HG03025 (cell line): Measurements from ENCODE around the gene HUNK.
"Not testable (repeated sequence)": the region's sequence is repeated elsewhere in the genome, so short reads cannot be mapped to it uniquely, and the experiment has no call there.

Source experiments
- ATAC-seq: cut with Tn5 transposase; IDR thresholded peaks from one replicate; pipeline ENCODE4 v1.9.1; 2021; ENCODE audit warnings: mild to moderate bottlenecking, moderate library complexity; ENCODE audit not compliant: unreplicated experiment, low FRiP score

The HUNK gene

DNA sequence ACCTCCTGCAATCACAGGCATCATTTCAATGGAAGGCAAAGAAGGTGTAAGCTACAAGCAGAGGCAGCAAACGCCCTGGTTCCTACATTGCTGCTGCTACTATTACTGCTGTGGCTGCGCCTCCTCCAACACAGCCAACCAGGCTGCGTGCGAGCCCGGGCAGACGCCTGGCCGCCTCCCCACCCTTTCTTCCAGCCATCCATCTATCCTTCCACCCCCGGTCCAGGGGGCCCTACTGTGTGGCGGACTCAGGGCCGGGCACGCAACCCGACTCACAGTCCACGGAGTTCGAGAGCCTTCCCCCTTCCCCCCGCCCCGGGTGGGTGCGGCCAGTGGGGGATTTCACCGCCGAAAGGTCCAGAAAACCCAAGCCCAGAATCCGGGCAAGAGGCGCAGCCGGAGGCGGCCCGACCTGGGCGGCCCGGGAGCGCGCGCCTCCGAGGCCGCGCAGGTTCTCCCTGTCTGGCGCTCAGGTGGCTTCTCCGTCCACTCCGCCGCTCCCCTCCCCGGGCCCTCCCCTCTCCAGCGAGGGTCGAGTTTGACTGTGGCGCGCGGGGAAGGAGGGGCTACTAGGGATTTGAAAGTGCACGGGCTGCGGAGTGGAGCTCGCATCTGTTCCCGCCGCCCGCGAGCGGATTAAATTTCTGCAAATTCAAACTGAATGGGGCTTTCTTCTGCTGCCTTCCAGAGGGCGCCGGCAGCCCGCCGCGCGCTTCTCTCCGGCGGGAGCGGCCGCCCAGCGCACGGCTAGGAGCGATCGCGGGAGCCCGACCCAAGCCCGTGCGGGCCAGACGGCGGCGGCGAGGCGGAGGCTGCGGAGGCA, at the start of gene HUNK:
Gene HUNK (plus strand): TSS at position 569 of the 823 bp plus-strand sequence. CDS start 655 bp downstream, outside the sequence.
- ATAC-seq: no peak

DNA sequence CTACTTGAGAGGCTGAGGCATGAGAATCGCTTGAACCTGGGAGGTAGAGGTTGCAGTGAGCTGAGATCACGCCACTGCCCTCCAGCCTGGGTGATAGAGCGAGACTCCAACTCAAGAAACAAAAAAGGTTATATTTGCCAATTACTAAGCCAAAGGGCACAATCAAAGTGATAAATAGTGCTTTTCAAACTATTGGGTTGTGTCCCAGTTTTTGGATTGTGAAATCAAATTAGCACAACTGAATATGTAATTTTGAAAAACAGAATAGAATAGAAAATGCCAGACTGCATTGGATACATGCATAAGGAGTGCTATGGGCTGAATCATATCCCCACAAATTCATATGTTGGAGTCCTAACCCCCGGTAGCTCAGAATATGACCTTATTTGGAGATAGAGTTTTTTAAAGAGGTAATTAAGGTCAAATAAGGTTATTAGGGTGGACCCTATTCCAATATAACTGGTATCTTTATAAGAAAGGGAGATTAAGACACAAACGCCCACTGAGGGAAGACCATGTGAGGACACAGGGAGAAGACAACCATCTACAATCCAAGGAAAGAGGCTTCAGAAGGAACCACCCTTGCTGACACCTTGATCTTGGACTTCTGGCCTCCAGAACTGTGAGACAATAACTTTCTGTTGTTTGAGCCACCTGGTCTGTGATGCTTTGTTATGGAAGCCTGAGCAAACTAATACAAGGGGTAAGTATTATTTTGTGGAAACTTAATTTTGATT, 42.9 kb upstream of the HUNK start:
- ATAC-seq: no peak

DNA sequence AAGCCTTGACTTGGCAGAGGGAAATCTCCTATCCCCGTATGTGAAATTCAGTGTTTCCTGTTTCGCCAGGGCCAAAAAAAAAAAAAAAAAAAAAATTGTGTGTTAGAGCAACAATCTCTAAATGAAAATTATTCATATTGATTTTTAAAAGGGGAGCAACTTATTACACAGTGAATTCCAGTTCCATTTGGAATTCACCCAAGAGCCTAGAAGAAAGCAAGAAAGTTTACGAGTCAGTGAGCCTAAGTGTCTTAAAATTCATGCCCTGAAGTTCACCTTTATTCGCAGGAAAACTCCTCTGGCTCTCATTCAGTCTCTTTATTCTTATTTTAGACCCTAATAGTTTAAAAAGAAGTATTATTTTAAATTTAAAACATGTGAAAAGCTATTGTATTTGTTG, 42.1 kb upstream of the HUNK start:
- no peak for ATAC-seq

DNA sequence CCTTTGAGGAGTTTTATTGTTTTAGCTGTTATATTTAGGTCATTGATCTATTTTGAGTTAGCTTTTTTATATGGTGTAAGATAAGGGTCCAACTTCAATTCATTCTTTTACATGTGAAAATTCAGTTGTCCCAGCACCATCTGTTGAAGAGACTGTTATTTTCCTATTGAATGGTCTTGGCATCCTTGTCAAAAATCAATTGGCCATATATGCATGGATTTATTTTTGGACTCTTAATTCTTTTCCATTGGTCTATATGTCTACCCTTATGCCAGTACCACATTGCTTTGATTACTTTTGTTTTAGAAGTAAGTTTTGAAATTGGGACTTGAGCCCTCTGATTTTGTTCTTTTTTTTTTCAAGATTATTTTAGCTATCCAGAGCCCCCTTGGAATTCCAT, 35.8 kb upstream of the HUNK start:
- ATAC-seq: no peak

DNA sequence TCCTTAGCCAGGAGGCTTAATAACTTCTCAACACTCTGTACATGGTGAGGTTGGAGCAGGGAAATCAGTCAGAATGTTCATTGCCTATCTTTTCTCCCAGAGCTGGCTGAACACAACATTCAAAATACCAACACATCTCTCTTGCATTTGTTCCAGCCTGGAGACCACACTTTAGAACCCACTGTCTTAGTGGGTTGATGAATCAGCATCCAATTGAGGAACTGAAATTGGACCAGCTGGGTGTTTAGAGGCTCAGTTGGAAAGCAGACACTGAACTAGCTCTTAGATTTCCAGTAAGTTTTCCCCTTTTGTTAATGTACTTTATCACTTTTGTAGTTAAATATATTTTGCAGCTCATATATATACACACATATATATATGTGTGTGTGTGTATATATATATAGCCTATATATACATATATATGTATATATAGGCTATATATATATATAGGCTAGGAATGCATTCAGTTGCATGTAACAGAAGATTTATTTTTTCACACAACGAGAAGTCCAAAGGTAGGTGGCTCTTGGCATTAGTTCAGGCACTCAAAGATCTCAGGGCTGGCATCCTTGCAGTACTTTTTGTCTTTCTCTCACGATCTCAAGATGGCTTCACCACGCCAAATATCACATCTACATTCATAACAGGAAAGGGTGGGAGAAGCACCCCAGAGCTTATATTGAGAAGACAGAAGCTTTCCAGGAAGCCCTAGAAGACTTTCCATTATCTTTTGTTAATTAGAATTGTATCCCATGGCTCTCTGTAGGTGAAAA, 35.0 kb upstream of the HUNK start:
- ATAC-seq: no peak

DNA sequence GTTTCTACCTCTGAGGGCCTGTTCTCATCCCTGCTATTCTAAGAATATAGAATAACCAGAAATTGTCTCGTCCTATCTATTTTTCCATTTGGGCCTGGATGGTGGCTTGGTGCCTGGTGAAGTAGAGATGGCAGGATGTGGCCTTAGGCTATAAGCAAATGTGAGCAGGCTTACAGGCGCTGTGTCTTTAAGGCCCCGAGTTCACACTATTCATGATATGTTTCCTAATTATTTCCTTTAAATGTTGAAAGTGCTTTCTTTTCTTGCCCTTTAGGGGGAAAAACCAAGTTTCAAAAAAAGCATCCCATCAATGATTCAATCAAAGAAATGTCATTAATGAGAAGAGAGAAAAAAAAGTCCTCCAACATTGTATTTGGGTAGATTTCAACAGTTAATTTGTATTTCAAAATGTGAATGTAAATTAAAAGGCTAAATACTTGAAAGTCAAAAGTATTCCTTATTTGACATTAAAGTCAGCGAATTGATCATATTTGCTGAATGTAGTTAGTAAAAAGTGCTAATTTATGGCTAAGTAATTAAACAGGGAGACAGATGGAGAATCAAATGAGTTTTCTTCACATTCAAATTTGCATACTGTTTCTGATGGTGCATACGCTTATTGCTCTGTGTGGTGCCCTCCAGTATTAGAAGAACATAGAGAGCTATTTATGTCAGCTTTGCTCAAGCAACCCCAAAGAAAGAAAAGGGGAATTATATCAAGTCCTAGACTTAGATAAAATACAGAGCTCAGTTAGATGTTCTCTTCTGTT, 34.0 kb upstream of the HUNK start:
- ATAC-seq: no peak

DNA sequence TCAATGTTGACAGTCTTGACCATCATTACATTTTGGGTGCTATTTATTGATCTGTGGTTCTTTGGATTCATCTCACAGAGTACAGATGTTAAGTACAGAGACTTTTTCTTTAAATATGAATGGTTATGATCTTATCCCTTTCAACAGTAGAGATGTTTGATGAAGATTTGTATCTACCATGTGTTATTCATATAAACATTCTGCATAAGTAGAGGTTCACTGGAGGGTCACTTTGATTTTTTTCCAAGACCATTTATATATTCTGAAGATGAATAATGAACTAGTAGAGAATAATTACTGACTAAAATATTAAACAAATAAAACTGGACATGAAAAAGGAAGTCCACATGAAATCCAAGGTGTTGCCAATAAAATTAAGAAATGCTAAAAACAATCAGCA, 28.6 kb upstream of the HUNK start:
- ATAC-seq: no peak

DNA sequence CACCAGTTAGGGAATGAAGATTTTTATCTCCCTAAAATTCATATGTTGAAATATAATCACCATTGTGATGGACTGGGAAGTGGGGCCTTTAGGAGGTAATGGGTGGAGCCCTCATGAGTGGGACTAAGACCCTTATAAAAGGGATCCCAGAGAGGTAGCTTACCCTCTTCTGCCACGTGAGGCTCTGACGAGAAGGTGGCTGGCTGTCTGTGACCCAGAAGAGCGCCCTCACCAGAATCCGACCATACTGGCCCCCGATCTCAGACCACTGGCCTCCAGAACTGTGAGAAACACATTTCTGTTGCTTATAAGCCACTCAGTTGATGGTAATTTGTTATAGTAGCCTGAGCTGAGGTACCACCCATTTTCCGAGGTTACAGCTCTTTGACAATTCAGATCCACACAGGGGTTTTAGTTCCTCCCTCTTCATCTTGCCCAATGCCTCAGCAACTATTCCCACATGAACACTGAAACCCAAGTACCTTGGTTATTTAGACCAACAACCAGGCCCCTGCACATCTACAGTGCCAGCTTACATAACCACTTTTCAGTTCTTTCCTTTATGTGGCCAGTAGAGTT, 27.6 kb upstream of the HUNK start:
- ATAC-seq: no peak

DNA sequence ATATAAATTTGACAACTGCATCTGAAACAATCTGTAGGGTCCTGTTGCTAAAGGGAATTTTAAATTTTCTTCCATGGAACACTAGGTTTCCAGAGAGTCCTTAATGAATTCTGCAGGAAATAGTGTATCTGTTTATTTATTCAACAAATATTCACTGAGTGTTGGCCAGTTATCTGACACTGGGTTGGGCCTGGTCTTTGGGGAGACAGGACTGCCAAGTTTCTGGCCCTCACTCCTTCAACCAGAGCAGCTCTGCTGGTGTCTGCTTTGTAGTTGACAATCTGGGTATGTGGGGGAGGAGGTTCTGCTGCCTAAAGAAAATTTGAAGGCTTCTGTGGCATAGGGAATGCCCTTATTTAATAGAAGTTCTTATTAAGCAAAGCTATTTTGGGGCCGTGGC, 26.1 kb upstream of the HUNK start:
- ATAC-seq: no peak

DNA sequence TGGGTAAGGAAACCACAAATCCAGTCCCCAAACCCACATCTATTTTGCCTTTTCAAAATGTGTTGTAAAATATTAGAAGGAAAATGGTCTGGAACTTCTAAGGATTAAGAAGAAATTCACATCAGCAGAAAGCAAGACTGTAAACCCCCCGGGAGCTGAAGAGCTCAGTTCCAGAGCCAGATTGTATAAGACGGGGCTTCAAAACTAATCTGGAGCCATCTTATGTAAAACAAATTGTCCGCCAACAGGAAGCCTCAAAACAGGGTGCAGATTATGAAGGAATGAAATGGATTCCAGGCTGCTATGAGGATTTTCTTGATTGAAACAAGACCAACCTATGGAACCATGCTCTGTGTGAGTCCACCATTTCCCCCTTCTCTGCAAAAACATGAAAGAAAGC, 25.1 kb upstream of the HUNK start:
- ATAC-seq: no peak

DNA sequence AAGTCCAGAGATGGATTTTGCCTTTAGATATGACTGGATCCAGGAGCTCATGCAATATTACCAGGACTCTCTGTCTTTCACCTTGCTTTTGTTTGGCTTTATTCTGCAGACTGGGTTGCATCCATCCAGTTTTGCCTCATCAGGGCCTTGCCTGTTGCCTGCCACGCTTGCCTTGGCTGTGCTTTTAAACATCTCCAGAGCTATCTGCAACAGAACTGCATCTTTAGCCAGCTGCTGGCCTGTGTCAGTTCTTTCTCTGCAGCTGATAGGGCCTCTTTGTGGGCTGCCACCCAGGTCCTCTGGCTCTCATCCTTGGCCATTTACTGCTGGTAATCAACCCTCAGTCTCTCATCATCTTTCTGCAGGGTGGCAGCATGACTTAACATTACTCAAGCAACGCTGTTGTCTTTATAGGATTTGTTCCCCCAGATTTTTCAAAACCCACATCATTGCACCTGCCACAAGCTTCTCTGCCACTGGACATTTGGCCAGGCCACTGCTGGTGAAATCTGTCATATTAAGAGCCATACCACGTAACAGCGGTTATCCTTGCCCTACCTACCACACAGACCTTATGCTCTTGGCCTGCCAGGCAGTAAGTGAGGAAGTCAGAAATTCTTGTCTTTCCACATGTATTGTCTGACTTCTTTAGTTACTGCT, 24.4 kb upstream of the HUNK start:
- ATAC-seq: no peak

DNA sequence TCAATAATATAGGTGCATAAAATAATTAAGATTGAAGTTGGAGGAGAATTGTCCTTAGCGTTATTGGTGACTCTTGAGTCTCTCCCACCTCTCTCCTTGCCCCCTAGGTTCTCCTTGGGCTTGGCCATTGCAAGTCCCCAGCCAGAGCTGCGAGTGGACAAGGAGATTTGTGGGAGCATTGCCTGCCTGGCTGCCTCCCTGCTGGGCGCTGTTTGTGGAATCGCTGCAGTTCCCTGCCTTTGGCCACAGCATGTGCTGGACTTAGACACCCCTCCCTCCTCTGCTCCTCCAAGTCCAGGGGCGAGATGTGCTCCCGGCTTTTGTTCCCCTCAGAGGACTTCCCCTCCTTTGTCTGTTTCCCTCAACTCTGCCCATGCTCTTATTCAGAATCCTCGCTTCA, 21.9 kb upstream of the HUNK start:
- no peak for ATAC-seq

DNA sequence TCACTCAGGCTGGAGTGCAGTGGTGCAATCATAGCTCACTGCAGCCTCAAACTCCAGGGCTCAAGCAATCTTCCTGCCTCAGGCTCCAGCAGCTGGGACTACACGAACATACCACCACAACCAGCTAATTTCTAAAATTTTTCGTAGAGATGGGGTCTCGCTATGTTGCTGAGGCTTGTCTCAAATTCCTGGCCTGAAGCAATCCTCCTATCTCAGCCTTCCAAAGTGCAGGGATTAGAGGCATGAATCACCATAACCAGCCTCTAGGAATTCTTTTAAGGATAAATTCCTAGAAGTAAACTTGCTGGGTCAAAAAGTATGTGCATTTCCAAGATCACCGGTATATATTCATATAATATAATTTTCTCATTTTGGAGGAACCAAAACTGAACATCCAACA, 17.6 kb upstream of the HUNK start:
- ATAC-seq: no peak

DNA sequence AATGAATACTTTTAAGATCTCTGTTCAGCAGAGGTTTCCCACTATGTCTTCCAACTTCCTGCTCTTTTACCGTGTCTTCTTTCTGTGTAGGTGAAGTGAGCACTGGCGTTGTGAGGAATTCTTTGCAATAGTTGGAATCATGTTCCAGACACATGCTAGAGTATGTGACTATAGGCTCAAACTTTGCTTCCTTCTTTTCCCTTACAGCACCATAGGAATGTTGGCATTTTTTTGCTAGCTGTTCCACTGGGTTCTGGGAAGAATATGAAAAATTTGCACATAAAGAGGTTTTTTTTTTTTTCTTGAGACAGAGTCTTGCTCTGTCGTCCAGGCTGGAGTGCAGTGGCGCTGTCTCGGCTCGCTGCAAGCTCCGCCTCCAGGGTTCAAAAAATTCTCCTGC, 15.7 kb upstream of the HUNK start:
- ATAC-seq: no peak

DNA sequence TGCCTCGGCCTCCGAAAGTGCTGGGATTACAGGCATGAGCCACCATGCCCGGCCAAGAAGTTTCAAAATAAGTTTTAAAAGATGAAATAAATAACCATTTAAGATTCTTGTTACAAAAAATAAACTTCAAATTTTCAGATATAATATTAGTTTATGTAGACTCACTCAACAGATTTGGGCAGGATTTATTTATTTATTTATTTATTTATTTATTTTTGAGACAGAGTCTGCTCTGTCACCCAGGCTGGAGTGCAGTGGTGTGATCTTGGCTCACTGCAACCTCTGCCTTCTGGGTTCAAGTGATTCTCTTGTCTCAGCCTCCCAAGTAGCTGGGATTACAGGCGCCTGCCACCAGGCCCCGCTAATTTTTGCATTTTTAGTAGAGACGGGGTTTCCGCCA, 15.2 kb upstream of the HUNK start:
- ATAC-seq: not testable (repeated sequence)

DNA sequence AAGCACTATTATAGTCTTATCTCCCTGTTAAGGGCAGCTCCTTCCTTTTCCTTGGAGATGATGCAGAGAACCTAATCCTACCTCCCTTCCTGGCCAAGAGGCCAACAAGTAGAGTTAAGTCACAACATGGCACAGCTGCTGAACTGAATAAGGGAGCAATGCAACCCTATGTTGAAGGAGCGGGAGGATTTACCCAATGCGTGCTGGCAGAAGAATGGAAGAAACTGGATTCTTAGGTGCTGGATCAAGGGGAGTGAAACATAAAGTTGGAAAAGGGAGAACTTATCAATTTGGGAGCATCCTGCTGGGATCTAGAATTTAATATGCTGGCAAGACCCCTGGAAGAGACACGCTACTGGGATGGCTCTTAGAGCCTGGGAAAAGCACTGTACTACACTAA, 12.0 kb upstream of the HUNK start:
- no peak for ATAC-seq

DNA sequence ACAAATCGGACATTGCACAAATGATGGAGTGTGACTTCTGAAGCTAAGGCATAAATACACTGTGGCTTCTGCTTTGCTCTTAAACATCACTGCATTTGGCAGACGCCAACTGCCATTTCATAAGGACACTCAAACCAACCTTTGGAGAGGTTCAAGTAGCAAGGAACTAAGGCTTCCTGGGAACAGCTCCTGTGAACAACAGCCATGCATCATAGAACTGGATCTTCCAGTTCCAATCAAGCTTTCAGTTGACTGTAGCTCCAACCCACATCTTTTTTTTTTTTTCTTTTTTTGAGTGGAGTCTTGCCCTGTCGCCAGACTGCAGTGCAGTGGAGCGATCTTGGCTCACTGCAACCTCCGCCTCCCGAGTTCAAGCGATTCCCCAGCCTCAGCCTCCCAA, 10.7 kb upstream of the HUNK start:
- ATAC-seq: no peak

DNA sequence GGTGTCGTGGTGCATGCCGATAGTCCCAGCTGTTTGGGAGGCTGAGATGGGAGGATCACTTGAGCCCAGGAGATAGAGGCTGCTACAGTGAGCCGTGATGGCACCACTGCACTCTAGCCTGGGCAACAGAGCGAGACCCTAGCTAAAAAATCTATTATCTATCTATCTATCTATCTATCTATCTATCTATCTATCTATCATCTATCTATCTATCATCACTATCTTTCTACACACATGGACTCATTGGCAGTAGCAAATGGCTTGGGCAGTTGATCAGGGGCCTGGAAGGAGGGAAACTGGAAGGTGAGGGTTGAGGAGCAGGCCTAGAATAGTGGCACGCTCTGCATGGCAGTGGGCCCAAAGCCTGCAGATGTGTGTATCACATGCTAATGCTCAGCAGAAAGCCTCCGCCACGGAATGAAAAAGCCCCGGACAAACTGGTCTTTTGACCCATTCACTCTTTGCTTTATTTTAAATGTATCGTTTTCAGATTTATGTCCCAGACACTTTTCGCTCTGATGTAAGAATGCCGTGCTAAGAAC, 7.3 kb upstream of the HUNK start:
- no peak for ATAC-seq

DNA sequence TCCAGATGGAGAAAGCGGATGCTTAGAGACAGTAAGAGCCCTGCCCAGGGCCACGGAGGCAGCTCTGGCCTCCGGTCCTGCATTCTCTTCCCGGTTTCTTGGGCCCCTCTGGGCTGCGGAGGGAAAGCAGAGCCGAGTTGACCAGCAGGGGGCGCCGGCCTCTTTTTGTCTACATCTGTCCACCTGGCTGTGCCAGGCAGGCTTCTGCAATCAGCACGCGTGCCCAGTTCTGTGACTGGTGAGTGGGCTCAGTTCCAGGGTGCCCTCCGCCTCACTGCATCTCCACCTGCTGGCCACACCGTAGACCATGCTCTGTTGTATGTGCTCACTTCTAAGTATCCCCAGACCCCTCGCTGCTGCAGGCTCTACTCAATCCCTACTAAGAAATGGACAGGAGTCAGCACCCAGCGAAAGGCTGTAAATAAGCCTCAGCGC, 6.7 kb upstream of the HUNK start:
- peak; percentile 66 for ATAC-seq
